Measurements from ENCODE around the gene UBE4B. TPM values are rescaled to one million over a fixed set of nuclear protein-coding genes. Genes with fewer than 3 reads are reported as not detected.

The UBE4B gene
- total RNA-seq, 1 experiment from 2014 or later: 88.1 TPM

DNA sequence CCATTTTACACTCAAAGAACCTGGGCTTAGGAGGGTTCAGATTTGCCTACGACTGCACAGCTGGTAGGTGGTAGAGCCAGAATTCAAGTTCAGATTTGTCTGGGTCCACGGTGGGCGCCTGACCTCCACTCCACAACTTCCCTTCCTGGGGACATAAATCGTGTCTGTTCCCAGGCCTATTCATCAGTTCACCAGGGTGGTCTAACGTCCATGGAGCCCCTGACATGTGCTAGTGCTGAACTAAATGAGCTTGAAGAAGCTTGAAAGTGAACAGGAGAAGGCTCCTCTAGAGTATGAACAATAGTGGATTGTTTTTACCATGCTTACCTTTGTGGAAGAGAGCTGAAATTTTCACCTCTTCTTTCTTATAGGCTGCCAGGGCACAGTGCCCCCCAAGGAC lies 145.1 kb downstream of the UBE4B start:
- Histone ChIP-seq H3K4me3 (ENCODE audit: insufficient read depth, low read depth, low read length) (no peak overlapping the region), H3K36me3 (replicated peaks; ENCODE audit: control insufficient read depth, insufficient read depth, low read length) (peaks cover 6% of the 10 kb centered on the region), H3K27me3 (ENCODE audit: control insufficient read depth, insufficient read depth, low read length) (no peaks in the 10 kb centered on the region)
- DNase-seq: no peak

DNA sequence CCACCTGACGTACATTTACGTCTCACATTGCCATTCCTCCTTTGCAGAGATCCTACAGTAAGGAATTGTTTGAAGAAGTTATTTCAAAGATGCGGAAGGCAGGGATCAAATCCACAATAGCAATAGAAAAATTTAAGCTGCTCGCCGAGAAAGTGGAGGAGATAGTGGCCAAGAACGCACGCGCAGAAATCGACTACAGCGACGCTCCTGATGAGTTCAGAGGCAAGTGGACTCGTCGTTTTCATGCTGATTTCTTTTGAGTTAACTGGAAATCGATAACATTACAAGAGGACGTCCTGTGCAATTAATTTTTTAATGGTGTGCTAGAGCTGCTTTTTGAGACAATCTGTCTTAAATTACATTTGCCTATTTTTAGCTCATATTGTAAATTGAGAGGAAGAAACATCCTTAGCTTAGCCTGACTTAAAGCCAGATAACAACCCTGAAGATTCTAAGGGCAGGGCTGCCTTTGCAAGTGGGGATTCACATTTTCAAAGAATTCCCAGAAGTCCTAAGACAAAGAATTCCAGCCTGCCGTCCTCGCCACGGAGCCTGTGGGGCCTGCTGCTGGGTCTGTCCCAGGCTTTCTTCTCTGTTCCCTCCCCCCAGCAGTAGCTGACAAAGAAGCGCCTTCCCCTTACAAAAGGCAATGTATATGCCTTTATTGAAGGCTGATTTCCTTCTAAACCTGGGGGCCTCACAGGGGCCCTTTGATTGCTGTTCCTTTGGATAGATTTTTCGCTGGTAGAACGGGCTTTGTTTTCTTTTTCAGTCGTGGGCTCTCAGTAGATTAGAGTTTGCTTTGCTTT lies 146.0 kb downstream of the UBE4B start:
- no peak overlapping the region for H3K4me3 ChIP-seq (ENCODE audit: insufficient read depth, low read depth, low read length)
- no peaks in the 10 kb centered on the region for H3K27me3 ChIP-seq (ENCODE audit: control insufficient read depth, insufficient read depth, low read length)
- H3K36me3 ChIP-seq (replicated peaks; ENCODE audit: control insufficient read depth, insufficient read depth, low read length): peaks cover 6% of the 10 kb centered on the region
- peak; percentile 66 for DNase-seq

DNA sequence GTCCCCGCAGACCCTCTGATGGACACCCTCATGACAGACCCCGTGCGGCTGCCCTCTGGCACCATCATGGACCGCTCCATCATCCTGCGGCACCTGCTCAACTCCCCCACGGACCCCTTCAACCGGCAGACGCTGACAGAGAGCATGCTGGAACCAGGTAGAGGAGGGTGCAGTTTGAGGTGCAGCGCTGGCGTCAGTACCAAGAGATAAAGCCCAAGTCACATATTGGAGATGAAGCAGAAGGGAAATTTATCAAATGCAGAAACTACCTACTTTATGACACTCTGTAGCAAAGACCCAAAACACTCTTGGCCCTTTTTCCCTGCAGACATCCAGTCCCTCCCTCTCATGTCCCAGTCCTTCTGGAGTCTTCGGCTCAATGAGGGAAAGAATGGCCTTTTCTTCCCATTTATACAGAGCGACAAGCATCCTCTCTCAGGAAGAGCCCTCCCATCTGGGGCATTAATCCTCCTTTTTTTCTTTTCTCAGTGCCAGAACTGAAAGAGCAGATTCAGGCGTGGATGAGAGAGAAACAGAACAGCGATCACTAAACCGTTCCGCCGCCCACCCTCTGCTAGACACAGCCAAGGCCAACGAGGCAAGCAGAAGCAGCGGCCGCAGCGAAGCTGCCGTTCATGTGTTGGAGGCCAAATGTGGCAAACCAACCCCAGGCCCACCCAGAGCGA lies 146.8 kb downstream of the UBE4B start:
- no peak for DNase-seq
- Histone ChIP-seq H3K27me3 (ENCODE audit: control insufficient read depth, insufficient read depth, low read length) (no peaks in the 10 kb centered on the region), H3K36me3 (replicated peaks; ENCODE audit: control insufficient read depth, insufficient read depth, low read length) (peaks cover 6% of the 10 kb centered on the region), H3K4me3 (ENCODE audit: insufficient read depth, low read depth, low read length) (no peak overlapping the region)

DNA sequence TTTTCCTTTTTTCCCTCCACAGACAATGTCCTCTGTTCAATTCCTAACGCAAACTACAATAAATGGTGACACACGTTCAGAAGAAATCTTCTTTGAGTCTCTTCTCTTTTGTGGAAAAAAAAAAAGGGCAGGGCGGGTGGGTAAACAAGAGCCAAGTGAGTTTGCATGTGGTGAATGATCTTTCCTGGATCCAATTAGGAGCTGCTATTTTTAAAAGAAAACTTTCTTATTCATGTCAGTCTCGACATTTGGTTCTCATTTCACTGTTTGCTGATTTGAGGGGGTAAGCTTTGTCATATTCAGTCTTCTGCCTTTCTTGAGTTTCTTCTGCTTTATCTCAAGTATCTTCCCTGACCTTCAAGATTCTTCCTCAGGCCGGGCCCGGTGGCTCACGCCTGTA lies 148.4 kb downstream of the UBE4B start:
- Histone ChIP-seq H3K27me3 (ENCODE audit: control insufficient read depth, insufficient read depth, low read length) (no peaks in the 10 kb centered on the region), H3K4me3 (ENCODE audit: insufficient read depth, low read depth, low read length) (no peak overlapping the region), H3K36me3 (replicated peaks; ENCODE audit: control insufficient read depth, insufficient read depth, low read length) (peaks cover 6% of the 10 kb centered on the region)
- no peak for DNase-seq

DNA sequence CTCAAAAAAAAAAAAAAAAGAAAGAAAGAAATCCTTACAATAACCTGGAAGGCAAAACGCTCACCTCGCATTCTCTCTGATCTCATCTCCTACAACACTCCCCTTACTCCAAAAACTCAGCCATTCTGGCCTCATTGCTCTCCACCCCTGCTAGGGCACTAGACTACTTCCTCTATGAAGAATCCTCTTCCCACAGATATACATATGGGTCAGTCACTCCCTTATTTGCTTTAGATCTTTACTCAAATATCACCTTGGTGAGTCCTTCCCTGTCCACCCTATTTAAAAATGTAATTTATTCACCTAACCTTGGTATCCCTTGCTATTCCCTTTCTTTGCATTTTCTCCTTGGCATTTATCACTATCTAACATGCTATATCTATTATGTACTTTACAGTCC lies 153.0 kb downstream of the UBE4B start:
- H3K36me3 ChIP-seq (replicated peaks; ENCODE audit: control insufficient read depth, insufficient read depth, low read length): no peaks in the 10 kb centered on the region
- no peaks in the 10 kb centered on the region for H3K27me3 ChIP-seq (ENCODE audit: control insufficient read depth, insufficient read depth, low read length)
- DNase-seq: no peak
- no peak overlapping the region for H3K4me3 ChIP-seq (ENCODE audit: insufficient read depth, low read depth, low read length)

DNA sequence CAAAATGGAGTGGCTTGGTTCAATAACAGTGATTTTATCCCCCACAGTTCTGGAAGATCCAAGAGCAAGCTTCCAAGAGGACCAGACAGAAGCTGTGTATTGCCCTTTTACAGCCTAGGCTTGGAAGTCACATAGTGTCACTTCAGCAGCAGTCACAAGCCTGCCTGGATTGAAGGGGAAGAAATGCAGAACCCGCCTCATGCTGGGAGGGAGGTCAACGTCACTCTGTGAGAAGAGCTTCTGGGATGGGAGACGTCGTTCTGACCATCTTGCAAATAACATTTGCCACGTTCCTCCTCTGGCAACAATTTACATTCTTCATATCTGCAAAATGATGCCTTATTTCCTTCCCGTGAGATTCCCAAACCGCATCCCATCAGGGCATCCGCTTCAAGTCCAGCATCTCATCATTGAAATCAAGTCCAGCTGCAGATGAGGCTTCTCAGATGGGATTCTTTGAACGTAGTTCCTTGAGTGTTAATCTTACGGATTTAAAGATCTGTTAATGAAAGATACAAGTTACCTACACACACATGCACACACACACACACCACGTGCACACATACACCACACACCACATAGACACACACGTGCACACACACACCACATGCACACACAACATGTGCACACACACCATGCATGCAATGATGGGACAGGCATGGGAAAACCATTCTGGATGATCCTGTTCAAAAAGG lies 153.7 kb downstream of the UBE4B start:
- H3K36me3 ChIP-seq (replicated peaks; ENCODE audit: control insufficient read depth, insufficient read depth, low read length): no peaks in the 10 kb centered on the region
- no peak for DNase-seq
- H3K27me3 ChIP-seq (ENCODE audit: control insufficient read depth, insufficient read depth, low read length): no peaks in the 10 kb centered on the region
- no peak overlapping the region for H3K4me3 ChIP-seq (ENCODE audit: insufficient read depth, low read depth, low read length)

DNA sequence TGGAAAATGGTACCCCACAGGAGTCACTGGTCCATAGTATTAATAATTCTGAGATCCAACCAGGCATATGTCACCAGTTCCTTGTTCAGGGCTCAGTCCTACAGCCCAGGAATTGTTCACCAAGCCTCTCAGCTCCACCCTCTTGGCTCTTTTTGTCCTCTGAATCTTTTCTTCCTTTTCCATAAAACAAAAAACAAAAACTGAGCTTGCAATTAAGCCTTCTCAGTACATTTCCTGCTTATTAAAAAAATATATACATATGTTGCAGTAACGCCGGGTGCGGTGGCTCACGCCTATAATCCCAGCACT lies 154.2 kb downstream of the UBE4B start:
- no peak for DNase-seq
- Histone ChIP-seq H3K27me3 (ENCODE audit: control insufficient read depth, insufficient read depth, low read length) (no peaks in the 10 kb centered on the region), H3K36me3 (replicated peaks; ENCODE audit: control insufficient read depth, insufficient read depth, low read length) (no peaks in the 10 kb centered on the region), H3K4me3 (ENCODE audit: insufficient read depth, low read depth, low read length) (no peak overlapping the region)

DNA sequence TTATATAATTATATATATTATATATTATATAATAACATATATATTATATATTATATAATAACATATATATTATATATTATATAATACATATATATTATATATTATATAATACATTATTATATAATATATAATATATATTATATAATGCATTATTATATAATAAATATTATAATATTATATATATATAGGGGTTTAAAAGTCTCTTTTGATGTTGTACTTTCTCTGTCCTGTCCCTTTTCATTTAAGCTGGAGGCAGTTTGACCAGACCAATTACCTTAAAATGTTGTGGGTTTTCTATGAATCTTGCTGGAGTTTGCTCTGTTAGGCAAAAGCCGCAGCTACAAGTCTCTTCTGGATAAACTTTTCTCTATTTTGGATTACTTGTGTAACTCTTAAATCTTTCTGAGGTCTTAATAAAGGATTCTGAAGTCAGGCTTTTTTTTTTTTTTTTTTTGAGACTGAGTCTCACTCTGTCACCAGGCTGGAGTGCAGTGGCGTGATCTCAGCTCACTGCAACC lies 155.4 kb downstream of the UBE4B start:
- H3K36me3 ChIP-seq (replicated peaks; ENCODE audit: control insufficient read depth, insufficient read depth, low read length): no peaks in the 10 kb centered on the region
- H3K4me3 ChIP-seq (ENCODE audit: insufficient read depth, low read depth, low read length): no peak overlapping the region
- H3K27me3 ChIP-seq (ENCODE audit: control insufficient read depth, insufficient read depth, low read length): no peaks in the 10 kb centered on the region
- no peak for DNase-seq

DNA sequence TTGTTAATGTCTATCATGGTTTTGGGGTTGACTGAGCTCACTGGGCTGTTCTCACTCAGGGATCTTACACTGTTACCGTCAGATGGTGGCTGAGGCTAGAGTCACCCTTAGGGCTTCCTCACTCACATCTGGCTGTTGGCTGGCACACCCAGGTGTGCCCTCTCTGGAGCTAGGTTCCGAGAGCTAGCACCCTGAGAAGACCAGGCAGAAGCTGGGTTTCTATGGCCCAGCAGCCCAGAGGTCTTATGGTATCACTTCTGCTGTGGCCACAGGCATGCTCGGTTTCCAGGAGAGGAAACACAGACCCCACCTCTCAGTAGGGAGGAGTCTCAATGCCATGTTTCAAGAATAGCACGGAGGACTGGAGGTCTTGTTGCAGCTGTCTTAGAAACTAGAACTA lies 156.9 kb downstream of the UBE4B start:
- H3K4me3 ChIP-seq (ENCODE audit: insufficient read depth, low read depth, low read length): no peak overlapping the region
- no peak for DNase-seq
- no peaks in the 10 kb centered on the region for H3K27me3 ChIP-seq (ENCODE audit: control insufficient read depth, insufficient read depth, low read length)
- no peaks in the 10 kb centered on the region for H3K36me3 ChIP-seq (replicated peaks; ENCODE audit: control insufficient read depth, insufficient read depth, low read length)

DNA sequence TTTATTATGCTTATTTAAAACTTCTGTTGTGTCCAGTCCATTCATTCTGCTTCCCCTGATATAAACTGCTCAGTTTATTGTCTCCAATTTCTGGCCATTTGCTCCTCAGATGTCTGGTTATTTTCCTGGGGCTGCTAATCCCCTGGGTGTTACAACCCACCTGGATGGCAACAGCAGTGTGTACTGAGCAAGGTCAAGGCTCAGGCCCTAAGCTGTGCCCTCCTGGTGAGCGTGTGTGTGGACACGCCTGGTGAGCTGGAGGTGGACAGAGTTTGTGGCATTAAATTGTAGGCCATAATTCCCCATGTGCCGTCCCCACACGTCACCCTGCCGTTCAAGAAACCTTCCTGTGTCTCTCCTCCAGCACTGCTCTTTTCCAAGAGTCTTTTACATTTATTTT lies 159.5 kb downstream of the UBE4B start:
- Histone ChIP-seq H3K36me3 (replicated peaks; ENCODE audit: control insufficient read depth, insufficient read depth, low read length) (no peaks in the 10 kb centered on the region), H3K4me3 (ENCODE audit: insufficient read depth, low read depth, low read length) (no peak overlapping the region), H3K27me3 (ENCODE audit: control insufficient read depth, insufficient read depth, low read length) (no peaks in the 10 kb centered on the region)
- no peak for DNase-seq

DNA sequence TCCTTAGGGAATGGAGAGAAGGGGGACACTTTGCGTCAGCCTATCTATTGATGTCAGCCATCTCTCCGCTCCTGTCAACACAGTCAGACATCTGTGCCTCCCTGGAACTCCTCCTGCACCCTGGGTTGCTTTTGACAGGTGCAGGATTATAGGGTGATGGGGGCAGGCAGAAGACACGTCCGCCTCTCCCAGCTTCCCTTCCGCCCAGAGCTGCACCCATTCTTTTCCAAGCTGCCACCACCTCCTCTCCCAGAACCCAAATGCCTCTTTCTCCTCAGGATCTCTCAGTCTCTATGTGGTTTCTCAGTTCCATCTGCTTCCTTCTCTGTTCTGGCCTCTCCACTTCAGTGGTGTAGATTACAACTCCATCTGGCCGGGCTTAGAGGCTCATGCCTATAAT lies 160.5 kb downstream of the UBE4B start:
- Histone ChIP-seq H3K4me3 (ENCODE audit: insufficient read depth, low read depth, low read length) (no peak overlapping the region), H3K36me3 (replicated peaks; ENCODE audit: control insufficient read depth, insufficient read depth, low read length) (no peaks in the 10 kb centered on the region)
- DNase-seq: no peak

DNA sequence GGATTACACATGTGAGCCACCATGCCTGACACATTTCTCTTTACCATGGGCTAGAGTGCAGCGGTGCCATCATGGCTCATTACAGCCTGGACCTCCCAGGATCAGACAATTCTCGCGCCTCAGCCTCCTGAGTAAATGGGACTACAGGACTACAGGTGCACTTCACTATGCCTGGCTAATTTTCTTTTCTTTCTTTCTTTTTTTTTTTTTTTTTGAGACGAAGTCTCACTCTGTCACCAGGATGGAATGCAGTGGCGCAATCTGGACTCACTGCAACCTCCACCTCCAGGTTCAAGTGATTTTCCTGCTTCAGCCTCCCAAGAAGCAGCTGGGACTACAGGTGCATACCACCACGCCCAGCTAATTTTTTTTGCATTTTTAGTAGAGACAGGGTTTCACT lies 162.8 kb downstream of the UBE4B start:
- H3K27me3 ChIP-seq (ENCODE audit: control insufficient read depth, insufficient read depth, low read length): no peaks in the 10 kb centered on the region; the same call in 1 of the 2 replicates
- DNase-seq: no peak
- no peaks in the 10 kb centered on the region for H3K36me3 ChIP-seq (replicated peaks; ENCODE audit: control insufficient read depth, insufficient read depth, low read length)
- no peak overlapping the region for H3K4me3 ChIP-seq (ENCODE audit: insufficient read depth, low read depth, low read length)

More for the DNA sequence above, 160.5 kb downstream of the UBE4B start:
- no peaks in the 10 kb centered on the region for H3K27me3 ChIP-seq (ENCODE audit: control insufficient read depth, insufficient read depth, low read length)

DNA sequence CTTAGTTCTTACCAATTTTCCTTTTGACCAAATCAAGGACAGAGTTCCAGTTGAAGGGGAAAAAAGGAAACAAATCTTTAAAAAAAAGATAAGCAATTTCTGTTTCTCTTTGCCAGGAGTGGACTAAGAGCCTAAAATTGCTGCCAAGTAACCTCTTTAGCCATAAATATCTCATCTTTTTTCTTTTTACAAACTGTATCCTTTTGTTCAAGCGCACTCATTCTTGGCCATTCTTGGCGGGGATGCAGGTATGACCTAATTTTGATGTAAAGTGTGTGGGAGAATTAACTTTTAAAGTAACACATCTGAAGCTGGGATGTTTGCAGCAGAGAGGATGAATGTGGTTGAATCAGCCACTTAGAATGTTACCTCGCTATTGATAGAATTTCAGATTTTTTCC lies 164.2 kb downstream of the UBE4B start:
- H3K36me3 ChIP-seq (replicated peaks; ENCODE audit: control insufficient read depth, insufficient read depth, low read length): no peaks in the 10 kb centered on the region
- H3K27me3 ChIP-seq (ENCODE audit: control insufficient read depth, insufficient read depth, low read length): no peaks in the 10 kb centered on the region; the same call in 1 of the 2 replicates
- no peak for DNase-seq
- H3K4me3 ChIP-seq (ENCODE audit: insufficient read depth, low read depth, low read length): no peak overlapping the region

DNA sequence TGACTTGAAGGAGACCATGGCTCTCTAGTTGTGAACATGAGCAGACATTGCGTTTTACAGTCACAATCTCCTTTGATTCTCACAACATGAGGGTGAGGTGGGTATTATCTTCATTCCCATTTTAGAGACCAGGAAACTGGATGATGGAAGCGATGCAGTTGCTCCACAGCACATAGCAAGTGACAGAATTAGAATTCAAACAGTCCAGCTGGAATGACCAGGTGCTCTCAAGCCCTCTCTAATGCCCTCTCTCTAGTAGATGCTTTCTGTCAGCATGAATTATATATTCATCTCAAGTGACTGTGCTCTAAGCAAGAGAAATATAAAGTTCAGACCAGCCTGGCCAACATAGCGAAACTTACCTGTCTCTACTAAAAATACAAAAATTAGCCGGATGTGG lies 167.9 kb downstream of the UBE4B start:
- H3K4me3 ChIP-seq (ENCODE audit: insufficient read depth, low read depth, low read length): no peak overlapping the region
- no peaks in the 10 kb centered on the region; the same call in 1 of the 2 replicates for H3K27me3 ChIP-seq (ENCODE audit: control insufficient read depth, insufficient read depth, low read length)
- no peaks in the 10 kb centered on the region for H3K36me3 ChIP-seq (replicated peaks; ENCODE audit: control insufficient read depth, insufficient read depth, low read length)
- DNase-seq: no peak
